ENCODE results near the gene SLC25A24.
"Not testable (repeated sequence)": the region's sequence is repeated elsewhere in the genome, so short reads cannot be mapped to it uniquely, and the experiment has no call there.

- TF ChIP-seq EP300, CTCF (IDR thresholded peaks at IDR 0.05): not testable (repeated sequence)
These were observed 55.6 kb downstream of the SLC25A24 start for GRCh38 chr1:108144569-108144968.

Measured in ovary (tissue), 3 donors.